ENCODE measurements around the gene CSNK2A3. TPM values are rescaled to one million over a fixed set of nuclear protein-coding genes. Genes with fewer than 3 reads are reported as not detected.

CSNK2A3 gene
- total RNA-seq, 2 experiments from 2014 or later, result 0.63 to 0.82 TPM

DNA sequence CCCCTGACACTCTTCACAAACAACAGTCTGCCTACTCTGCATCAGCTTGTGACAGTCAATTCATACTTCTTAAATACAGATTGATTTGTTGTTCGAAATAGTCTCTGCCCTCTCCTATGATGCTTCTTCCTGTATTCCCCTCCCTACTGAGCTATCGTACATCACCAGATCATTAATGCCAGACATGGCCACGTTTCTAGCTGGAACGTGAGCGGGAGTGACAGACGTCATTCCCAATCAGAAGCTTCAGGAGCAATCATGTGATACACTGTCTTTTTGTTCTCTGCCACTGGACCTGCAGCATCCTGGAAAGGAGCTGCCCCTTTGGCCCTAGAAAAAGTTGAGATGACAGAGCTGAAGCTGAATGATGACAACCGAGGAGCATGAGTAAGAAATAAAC lies 48.5 kb downstream of the CSNK2A3 start:
- H3K4me1 ChIP-seq (ENCODE audit: insufficient read depth, low read length, poor library complexity, severe bottlenecking), result no peaks in the 10 kb centered on the region
- no peak overlapping the region for H3K4me2 ChIP-seq (ENCODE audit: low read length)
- H2AFZ ChIP-seq (ENCODE audit: low read length), result no peak overlapping the region
- H3K79me2 ChIP-seq (ENCODE audit: insufficient read depth, low read depth, low read length), result no peaks in the 10 kb centered on the region
- H3K36me3 ChIP-seq (ENCODE audit: insufficient read depth, low read length), result no peaks in the 10 kb centered on the region
- ChIA-PET POLR2A (interaction anchor here (0.7 kb wide), 2 partner anchors 61 to 209 kb away, joined by 3 read pairs; no protein-coding TSS in a partner anchor), CTCF (ENCODE audit: unreplicated experiment) (no interaction called here)
- no peaks in the 10 kb centered on the region for H3K9me2 ChIP-seq (ENCODE audit: insufficient read depth, low read length)
- H3K27ac ChIP-seq (ENCODE audit: low read depth, low read length, poor library complexity, severe bottlenecking), result no peak overlapping the region
- no peak for DNase-seq (ENCODE audit: low spot score)
- no peaks in the 10 kb centered on the region for H4K20me1 ChIP-seq (ENCODE audit: insufficient read depth, low read length)
- intact Hi-C loops (cut with micrococcal nuclease; ENCODE audit: unreplicated experiment), result no loop called here
- TF ChIP-seq, protein P1, sequence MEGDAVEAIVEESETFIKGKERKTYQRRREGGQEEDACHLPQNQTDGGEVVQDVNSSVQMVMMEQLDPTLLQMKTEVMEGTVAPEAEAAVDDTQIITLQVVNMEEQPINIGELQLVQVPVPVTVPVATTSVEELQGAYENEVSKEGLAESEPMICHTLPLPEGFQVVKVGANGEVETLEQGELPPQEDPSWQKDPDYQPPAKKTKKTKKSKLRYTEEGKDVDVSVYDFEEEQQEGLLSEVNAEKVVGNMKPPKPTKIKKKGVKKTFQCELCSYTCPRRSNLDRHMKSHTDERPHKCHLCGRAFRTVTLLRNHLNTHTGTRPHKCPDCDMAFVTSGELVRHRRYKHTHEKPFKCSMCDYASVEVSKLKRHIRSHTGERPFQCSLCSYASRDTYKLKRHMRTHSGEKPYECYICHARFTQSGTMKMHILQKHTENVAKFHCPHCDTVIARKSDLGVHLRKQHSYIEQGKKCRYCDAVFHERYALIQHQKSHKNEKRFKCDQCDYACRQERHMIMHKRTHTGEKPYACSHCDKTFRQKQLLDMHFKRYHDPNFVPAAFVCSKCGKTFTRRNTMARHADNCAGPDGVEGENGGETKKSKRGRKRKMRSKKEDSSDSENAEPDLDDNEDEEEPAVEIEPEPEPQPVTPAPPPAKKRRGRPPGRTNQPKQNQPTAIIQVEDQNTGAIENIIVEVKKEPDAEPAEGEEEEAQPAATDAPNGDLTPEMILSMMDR (conservative IDR thresholded peaks at IDR 0.05; ENCODE audit: low read length), result no peak
- no peak for TF ChIP-seq EZH2phosphoT487 (IDR thresholded peaks at IDR 0.05; ENCODE audit: borderline replicate concordance, low read depth, low read length)
- no TSS peak for BruUV-seq (replicated peaks)
- no peaks in the 10 kb centered on the region for H3K9me3 ChIP-seq (ENCODE audit: low read length)
- no peak overlapping the region for H3K4me3 ChIP-seq (ENCODE audit: low read depth, low read length, poor library complexity, severe bottlenecking)

DNA sequence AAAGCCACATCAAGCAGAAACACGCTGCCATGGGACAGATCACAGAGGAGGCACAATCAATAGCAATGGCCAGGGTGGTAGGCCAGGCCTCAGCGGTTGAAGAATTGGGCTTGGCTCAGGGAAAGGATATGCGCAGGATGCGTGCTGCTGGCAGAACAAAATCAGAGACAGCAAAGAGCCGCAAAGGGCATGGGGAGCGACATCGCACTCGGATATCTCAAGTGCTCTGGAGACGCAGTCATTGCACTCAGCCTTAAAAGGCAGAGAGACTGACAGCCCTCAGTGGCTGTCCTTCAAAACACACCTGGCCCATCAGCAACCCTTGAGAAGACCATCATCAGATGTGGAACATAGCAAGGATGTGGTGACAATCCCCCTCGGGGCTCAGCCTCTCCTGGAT lies 50.5 kb downstream of the CSNK2A3 start:
- intact Hi-C loops (cut with micrococcal nuclease; ENCODE audit: unreplicated experiment), result no loop called here
- Histone ChIP-seq H3K79me2 (ENCODE audit: insufficient read depth, low read depth, low read length) (no peaks in the 10 kb centered on the region), H3K4me2 (ENCODE audit: low read length) (no peak overlapping the region), H3K4me3 (ENCODE audit: low read depth, low read length, poor library complexity, severe bottlenecking) (no peak overlapping the region), H2AFZ (ENCODE audit: low read length) (no peak overlapping the region), H3K9me2 (ENCODE audit: insufficient read depth, low read length) (no peaks in the 10 kb centered on the region), H3K9me3 (ENCODE audit: low read length) (no peaks in the 10 kb centered on the region), H3K27ac (ENCODE audit: low read depth, low read length, poor library complexity, severe bottlenecking) (no peak overlapping the region), H3K36me3 (ENCODE audit: insufficient read depth, low read length) (no peaks in the 10 kb centered on the region), H3K4me1 (ENCODE audit: insufficient read depth, low read length, poor library complexity, severe bottlenecking) (no peaks in the 10 kb centered on the region), H4K20me1 (ENCODE audit: insufficient read depth, low read length) (no peaks in the 10 kb centered on the region)
- POLR2A ChIA-PET, result no interaction called here
- CTCF ChIA-PET (ENCODE audit: unreplicated experiment), result interaction anchor here (0.5 kb wide), 1 partner anchor 143 kb away, joined by 3 read pairs; no protein-coding TSS in a partner anchor
- BruUV-seq (replicated peaks), result no TSS peak
- TF ChIP-seq, protein P1 (conservative IDR thresholded peaks at IDR 0.05; ENCODE audit: low read length), result no peak
- no peak for TF ChIP-seq EZH2phosphoT487 (IDR thresholded peaks at IDR 0.05; ENCODE audit: borderline replicate concordance, low read depth, low read length)
- no peak for DNase-seq (ENCODE audit: low spot score)
